ENCODE data around the gene TREH.

DNA sequence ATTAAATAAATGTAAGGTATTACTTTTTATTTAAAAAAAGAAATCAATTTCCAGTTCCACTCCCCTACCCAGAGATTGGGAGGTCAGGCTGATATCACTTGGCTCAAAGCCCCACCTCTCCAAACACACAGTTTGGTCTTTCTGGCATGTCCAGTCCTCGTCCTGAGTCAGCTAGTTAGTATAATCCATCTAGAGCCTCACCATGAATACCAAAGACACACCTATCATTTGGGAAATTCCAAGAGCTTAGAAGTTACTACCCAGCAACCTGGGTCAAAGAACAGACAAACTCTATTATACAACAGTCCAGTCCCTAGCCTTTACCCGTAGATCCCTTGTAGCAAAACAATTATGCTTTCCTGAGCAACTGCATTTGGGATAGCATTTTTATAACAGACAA is 9.4 kb downstream of the TREH start:
- TF ChIP-seq, protein P1, sequence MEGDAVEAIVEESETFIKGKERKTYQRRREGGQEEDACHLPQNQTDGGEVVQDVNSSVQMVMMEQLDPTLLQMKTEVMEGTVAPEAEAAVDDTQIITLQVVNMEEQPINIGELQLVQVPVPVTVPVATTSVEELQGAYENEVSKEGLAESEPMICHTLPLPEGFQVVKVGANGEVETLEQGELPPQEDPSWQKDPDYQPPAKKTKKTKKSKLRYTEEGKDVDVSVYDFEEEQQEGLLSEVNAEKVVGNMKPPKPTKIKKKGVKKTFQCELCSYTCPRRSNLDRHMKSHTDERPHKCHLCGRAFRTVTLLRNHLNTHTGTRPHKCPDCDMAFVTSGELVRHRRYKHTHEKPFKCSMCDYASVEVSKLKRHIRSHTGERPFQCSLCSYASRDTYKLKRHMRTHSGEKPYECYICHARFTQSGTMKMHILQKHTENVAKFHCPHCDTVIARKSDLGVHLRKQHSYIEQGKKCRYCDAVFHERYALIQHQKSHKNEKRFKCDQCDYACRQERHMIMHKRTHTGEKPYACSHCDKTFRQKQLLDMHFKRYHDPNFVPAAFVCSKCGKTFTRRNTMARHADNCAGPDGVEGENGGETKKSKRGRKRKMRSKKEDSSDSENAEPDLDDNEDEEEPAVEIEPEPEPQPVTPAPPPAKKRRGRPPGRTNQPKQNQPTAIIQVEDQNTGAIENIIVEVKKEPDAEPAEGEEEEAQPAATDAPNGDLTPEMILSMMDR (IDR thresholded peaks at IDR 0.05; ENCODE audit: low read length) = no peak
- TF ChIP-seq EZH2 (optimal IDR thresholded peaks at IDR 0.05; ENCODE audit: low read depth, low read length) = no peak
